ENCODE data around the gene SPATS2.
"Not testable (repeated sequence)": the region's sequence is repeated elsewhere in the genome, so short reads cannot be mapped to it uniquely, and the experiment has no call there.

Gene SPATS2

GRCh38 chr12:49414364-49414763 lies 47.1 kb downstream of the SPATS2 start:
- no peak for DNase-seq

GRCh38 chr12:49415521-49415970 lies 48.3 kb downstream of the SPATS2 start:
- DNase-seq = no peak

- no peak for DNase-seq
These were observed 49.6 kb downstream of the SPATS2 start for GRCh38 chr12:49416892-49417291.

- no peak for DNase-seq
These were observed 50.3 kb downstream of the SPATS2 start for GRCh38 chr12:49417558-49417957.

- DNase-seq = no peak
These were observed 53.3 kb downstream of the SPATS2 start for GRCh38 chr12:49420556-49420955.

GRCh38 chr12:49422114-49422513 lies 54.9 kb downstream of the SPATS2 start:
- no peak for DNase-seq

- no peak for DNase-seq
These were observed 61.5 kb downstream of the SPATS2 start for GRCh38 chr12:49428793-49429192.

GRCh38 chr12:49432616-49433015 lies 65.4 kb downstream of the SPATS2 start:
- no peak for DNase-seq

- DNase-seq = not testable (repeated sequence)
These were observed 69.5 kb downstream of the SPATS2 start for GRCh38 chr12:49436799-49437198.

GRCh38 chr12:49439042-49439441 lies 71.8 kb downstream of the SPATS2 start:
- DNase-seq = no peak

- DNase-seq = no peak
These were observed 72.8 kb downstream of the SPATS2 start for GRCh38 chr12:49440035-49440434.

- no peak for DNase-seq
These were observed 75.7 kb downstream of the SPATS2 start for GRCh38 chr12:49442915-49443314.

GRCh38 chr12:49446571-49446970 lies 79.3 kb downstream of the SPATS2 start:
- DNase-seq = no peak

- DNase-seq = no peak
These were observed 81.6 kb downstream of the SPATS2 start for GRCh38 chr12:49448858-49449257.

GRCh38 chr12:49451468-49452259 lies 84.4 kb downstream of the SPATS2 start:
- DNase-seq = no peak

- no peak for DNase-seq
These were observed 88.2 kb downstream of the SPATS2 start for GRCh38 chr12:49455501-49455900.

- no peak for DNase-seq
These were observed 88.9 kb downstream of the SPATS2 start for GRCh38 chr12:49456131-49456679.

GRCh38 chr12:49458816-49459215 lies 91.6 kb downstream of the SPATS2 start:
- DNase-seq = no peak

GRCh38 chr12:49461221-49461620 lies 94.0 kb downstream of the SPATS2 start:
- no peak for DNase-seq

- DNase-seq = no peak
These were observed 95.0 kb downstream of the SPATS2 start for GRCh38 chr12:49462083-49462744.

GRCh38 chr12:49465132-49465531 lies 97.9 kb downstream of the SPATS2 start:
- DNase-seq = no peak

GRCh38 chr12:49470986-49471385 lies 103.7 kb downstream of the SPATS2 start:
- no peak for DNase-seq

- no peak for DNase-seq
These were observed 104.3 kb downstream of the SPATS2 start for GRCh38 chr12:49471557-49471956.

- DNase-seq = no peak
These were observed 108.8 kb downstream of the SPATS2 start for GRCh38 chr12:49476091-49476490.

Measured in SIG-M5 (cell line).